PFSK-1 (cell line): ENCODE results near the gene TEX22.

Experiments
- FOXP2 ChIP-seq: optimal IDR thresholded peaks from 2 replicates; pipeline ENCODE3; 2011; ENCODE audit warnings: borderline replicate concordance, control low read depth, inconsistent platforms; ENCODE audit not compliant: insufficient read depth; ENCODE audit errors: extremely low read length, extremely low read depth
- POLR2AphosphoS5 ChIP-seq: IDR thresholded peaks from 2 replicates; pipeline ENCODE4 v1.6.1; 2012; ENCODE audit warnings: low read depth, mild to moderate bottlenecking, control low read depth, low read length, moderate library complexity
- REST ChIP-seq, 2 experiments: IDR thresholded peaks; 2 replicates each; pipeline versions ENCODE4 v1.6.1 to v1.8.0; 2011 to 2012; ENCODE audit warnings: low read depth in 2 of 2, low read length in 2 of 2, control low read depth in 1 of 2, inconsistent platforms in 1 of 2, mild to moderate bottlenecking in 1 of 2, moderate library complexity in 1 of 2; ENCODE audit not compliant: insufficient read depth in 1 of 2
- SIN3A ChIP-seq: IDR thresholded peaks from 2 replicates; pipeline ENCODE4 v1.6.1; 2012; ENCODE audit warnings: mild to moderate bottlenecking, low read length, moderate library complexity, borderline replicate concordance; ENCODE audit not compliant: insufficient read depth
- TAF1 ChIP-seq: IDR thresholded peaks from 2 replicates; pipeline ENCODE4 v1.6.1; 2012; ENCODE audit warnings: low read length, control low read depth, borderline replicate concordance; ENCODE audit not compliant: insufficient read depth

TEX22 gene

GRCh38 chr14:105367116-105368031 is 31.0 kb upstream of the TEX22 start:
- TF ChIP-seq TAF1 (no peak), REST (IDR thresholded peaks at IDR 0.05; ENCODE audit: insufficient read depth in 1 of 2, low read depth in 2 of 2, low read length in 2 of 2) (no peak), POLR2AphosphoS5 (no peak), SIN3A (no peak), FOXP2 (no peak)

- TF ChIP-seq POLR2AphosphoS5 (no peak), FOXP2 (no peak)
These were observed 30.3 kb upstream of the TEX22 start for GRCh38 chr14:105368032-105368417.

- no peak for TF ChIP-seq REST (IDR thresholded peaks at IDR 0.05; ENCODE audit: insufficient read depth in 1 of 2, low read depth in 2 of 2, low read length in 2 of 2)
- no peak for TF ChIP-seq POLR2AphosphoS5
- no peak for TF ChIP-seq SIN3A
- no peak for TF ChIP-seq FOXP2
- no peak for TF ChIP-seq TAF1
These were observed 29.9 kb upstream of the TEX22 start for GRCh38 chr14:105368426-105368825.

- TF ChIP-seq FOXP2: no peak
- no peak for TF ChIP-seq TAF1
- TF ChIP-seq POLR2AphosphoS5: no peak
- TF ChIP-seq SIN3A: no peak
- no peak for TF ChIP-seq REST (IDR thresholded peaks at IDR 0.05; ENCODE audit: insufficient read depth in 1 of 2, low read depth in 2 of 2, low read length in 2 of 2)
These were observed 29.3 kb upstream of the TEX22 start for GRCh38 chr14:105368910-105369652.

GRCh38 chr14:105369653-105370040 is 28.7 kb upstream of the TEX22 start:
- TF ChIP-seq FOXP2 (no peak), POLR2AphosphoS5 (no peak), REST (IDR thresholded peaks at IDR 0.05; ENCODE audit: insufficient read depth in 1 of 2, low read depth in 2 of 2, low read length in 2 of 2) (no peak), TAF1 (no peak), SIN3A (no peak)
